Activated CD4-positive, alpha-beta T cell treated with anti-CD3 and anti-CD28 coated beads, Interleukin-2, amount 50 U/mL, for 48 hours (primary cell): ENCODE data around the gene C11orf21.

Experiments used
- DNase-seq, 2 experiments: peaks; one replicate each; pipeline ENCODE4 v3.0.0-alpha.2; 2020

C11orf21 gene

DNA sequence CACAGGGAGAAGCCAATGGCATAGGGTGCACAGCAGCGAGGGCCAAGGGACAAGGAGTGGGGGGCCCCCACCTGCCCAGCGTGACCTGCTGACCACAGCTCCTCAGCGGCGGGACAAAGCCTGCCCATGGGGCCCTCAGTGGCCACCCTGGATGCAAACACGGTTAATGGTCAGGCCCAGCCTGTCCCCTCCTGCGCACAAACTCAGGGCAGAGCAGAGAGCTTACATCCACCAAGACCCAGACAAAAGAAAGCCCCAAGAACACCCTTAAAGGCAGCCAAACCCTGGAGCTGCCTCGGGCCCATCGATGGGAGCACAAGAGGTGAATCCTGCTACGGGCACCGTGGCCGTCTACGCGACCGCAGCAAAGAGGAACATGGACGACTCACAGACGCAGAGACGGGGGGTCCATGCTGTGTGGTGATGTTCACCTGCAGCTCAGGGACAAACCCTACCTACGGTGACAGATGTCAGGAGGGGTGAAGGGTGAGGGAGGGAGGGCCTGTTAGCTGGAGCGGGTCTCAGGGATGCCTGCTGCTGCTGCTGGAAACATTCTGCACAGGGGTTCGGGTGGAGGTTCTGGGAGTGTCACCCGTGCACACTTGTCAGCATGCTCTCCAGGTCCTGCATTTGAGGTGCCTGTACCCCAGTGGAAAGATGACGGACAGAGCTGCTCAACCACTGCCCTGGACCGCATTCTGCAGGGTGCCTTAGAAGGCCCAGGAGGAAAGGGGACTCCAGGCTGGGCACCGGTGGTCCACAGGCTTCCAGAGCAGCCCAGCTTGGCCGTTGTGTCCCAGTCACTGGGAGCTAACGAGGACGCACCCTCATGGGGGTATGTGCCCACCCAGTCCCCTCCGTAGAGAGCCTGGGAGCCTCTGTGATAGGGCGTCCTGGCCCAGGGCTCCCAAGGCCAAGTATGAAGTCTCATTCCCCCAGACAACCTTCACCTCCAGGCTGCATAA is 42.9 kb downstream of the C11orf21 start:
- no peak for DNase-seq

GRCh38 chr11:2256951-2257700 is 44.6 kb downstream of the C11orf21 start:
- DNase-seq: no peak

- DNase-seq: no peak
Observed at GRCh38 chr11:2256293-2256913, 45.3 kb downstream of the C11orf21 start.

GRCh38 chr11:2252018-2252417 is 49.7 kb downstream of the C11orf21 start:
- DNase-seq: no peak

GRCh38 chr11:2251138-2251537 is 50.6 kb downstream of the C11orf21 start:
- no peak for DNase-seq

DNA sequence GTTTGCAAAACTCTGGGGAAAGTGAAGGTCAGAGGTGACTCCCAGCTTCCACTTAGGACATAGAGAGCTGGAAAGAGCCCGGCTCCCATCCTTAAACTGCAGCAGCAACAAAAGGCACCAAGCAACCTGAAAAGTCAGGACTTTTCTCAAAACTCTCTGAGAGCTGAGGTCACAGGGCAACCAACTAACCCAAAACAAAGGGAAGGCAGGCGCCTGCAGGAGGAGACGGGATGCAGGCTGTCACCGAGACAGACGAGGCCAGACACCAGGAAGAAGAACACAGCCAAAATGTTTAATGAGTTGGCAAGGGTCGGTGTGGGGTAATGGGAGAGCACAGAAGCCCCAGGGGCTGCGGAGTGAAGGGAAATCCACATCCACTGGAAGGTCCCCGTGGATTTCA is 51.2 kb downstream of the C11orf21 start:
- DNase-seq: no peak

DNA sequence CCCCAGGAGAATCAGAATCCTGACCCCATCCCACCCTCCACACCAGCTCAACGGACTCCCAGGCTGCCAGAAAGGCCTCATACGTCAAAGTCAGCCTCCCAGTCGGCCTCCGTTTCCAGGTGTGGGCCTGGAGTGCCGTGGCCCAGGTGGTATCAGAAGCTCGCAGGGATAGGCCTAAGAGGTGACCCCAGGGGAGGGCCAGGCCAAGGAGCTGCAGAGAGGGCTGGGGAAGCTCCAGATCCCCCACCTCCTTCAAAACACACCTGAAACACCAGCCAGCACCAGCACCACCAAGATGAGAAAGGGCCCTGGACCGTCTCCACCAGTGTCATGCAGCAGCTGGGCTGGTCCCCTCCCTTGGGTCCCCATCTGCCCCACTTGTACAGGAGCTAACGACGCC is 51.7 kb downstream of the C11orf21 start:
- DNase-seq: no peak

- no peak for DNase-seq
Observed at GRCh38 chr11:2249189-2249916, 52.4 kb downstream of the C11orf21 start.

GRCh38 chr11:2248762-2249161 is 53.0 kb downstream of the C11orf21 start:
- no peak for DNase-seq

- no peak for DNase-seq
Observed at GRCh38 chr11:2248242-2248641, 53.5 kb downstream of the C11orf21 start.

DNA sequence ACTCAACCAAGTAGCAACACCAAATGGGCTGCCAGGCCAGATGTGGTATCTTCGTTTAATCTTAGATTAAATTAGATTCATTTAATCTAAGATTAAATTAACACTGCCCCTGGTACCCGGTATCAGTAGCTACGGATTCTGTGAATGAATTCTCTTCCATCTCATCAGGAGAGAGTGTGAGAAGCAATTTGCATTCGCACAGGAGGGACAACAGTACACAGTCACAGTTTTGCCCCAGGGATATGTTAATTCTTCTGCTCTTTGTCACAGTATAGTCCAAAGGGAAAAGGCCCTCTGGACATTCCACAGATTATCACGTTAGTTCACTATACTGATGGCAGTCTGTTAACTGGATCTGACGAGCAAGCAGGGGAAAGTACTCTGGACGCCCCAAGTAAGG is 54.2 kb downstream of the C11orf21 start:
- no peak for DNase-seq
